Ishikawa (cell line): Measurements from ENCODE around the gene ESYT2.

Source experiments
- CEBPB ChIP-seq: IDR thresholded peaks from 2 replicates; pipeline ENCODE4 v1.6.1; 2012
- CREB1 ChIP-seq: IDR thresholded peaks from 2 replicates; pipeline ENCODE4 v1.6.1; 2012; ENCODE audit warnings: low read depth
- EP300 ChIP-seq: IDR thresholded peaks from 2 replicates; pipeline ENCODE4 v1.6.1; 2012; ENCODE audit warnings: borderline replicate concordance
- NFIC ChIP-seq: IDR thresholded peaks from 2 replicates; pipeline ENCODE4 v1.6.1; 2012
- RAD21 ChIP-seq: IDR thresholded peaks from 2 replicates; pipeline ENCODE4 v1.6.1; 2012; ENCODE audit warnings: low read depth
- REST ChIP-seq: IDR thresholded peaks from 2 replicates; pipeline ENCODE4 v1.6.1; 2012; ENCODE audit warnings: low read depth, mild to moderate bottlenecking
- TAF1 ChIP-seq: IDR thresholded peaks from 2 replicates; pipeline ENCODE4 v1.6.1; 2012; ENCODE audit warnings: low read depth, mild to moderate bottlenecking
- TCF12 ChIP-seq: IDR thresholded peaks from 2 replicates; pipeline ENCODE4 v1.6.1; 2012; ENCODE audit warnings: low read depth
- TEAD4 ChIP-seq: IDR thresholded peaks from 2 replicates; pipeline ENCODE4 v1.6.1; 2012
- USF1 ChIP-seq: IDR thresholded peaks from 2 replicates; pipeline ENCODE4 v1.6.1; 2012
- YY1 ChIP-seq: IDR thresholded peaks from 2 replicates; pipeline ENCODE4 v1.6.1; 2012; ENCODE audit warnings: low read depth
- ZBTB7A ChIP-seq: IDR thresholded peaks from 2 replicates; pipeline ENCODE4 v1.6.1; 2012; ENCODE audit warnings: low read depth

GRCh38 chr7:158761945-158762344, 67.4 kb downstream of the ESYT2 start:
- TF ChIP-seq USF1 (no peak), RAD21 (no peak), REST (no peak), TEAD4 (no peak), EP300 (no peak), CEBPB (no peak), TAF1 (no peak), TCF12 (no peak), YY1 (no peak), NFIC (no peak), CREB1 (no peak), ZBTB7A (no peak)
